Uterus (tissue), 2 donors: ENCODE measurements around the gene NKAIN2.

ENCODE experiments used
- CTCF ChIP-seq, 4 experiments: fragments of 200-600 bp in 2 of 4; fragments of 450-650 bp in 2 of 4; sonication (generic) in 2 of 4; IDR thresholded peaks; one replicate each; pipeline ENCODE4 v1.5.1; 2016 to 2019; ENCODE audit warnings: antibody characterized with exemption in 4 of 4, mild to moderate bottlenecking in 2 of 4, moderate library complexity in 1 of 4
- POLR2A ChIP-seq, 2 donors: fragments of 450-650 bp; IDR thresholded peaks; one replicate each; pipeline ENCODE4 v1.6.1; 2016; ENCODE audit warnings: antibody characterized with exemption in 2 of 2, mild to moderate bottlenecking in 1 of 2, moderate library complexity in 1 of 2

- TF ChIP-seq CTCF (IDR thresholded peaks at IDR 0.05): no peak
- TF ChIP-seq POLR2A (IDR thresholded peaks at IDR 0.05): no peak
These were observed 97.8 kb downstream of the NKAIN2 start for GRCh38 chr6:123901436-123901835.
